Measurements from ENCODE around the gene EFCAB6.

Gene EFCAB6

GRCh38 chr22:43789452-43789851, 22.7 kb downstream of the EFCAB6 start:
- TF ChIP-seq CTCF (IDR thresholded peaks at IDR 0.05; ENCODE audit: low read depth, low read length) = no peak
- peak; percentile 47 for DNase-seq (ENCODE audit: low read depth, low spot score)
- H3K4me3 ChIP-seq (ENCODE audit: low read depth, low read length) = no peak overlapping the region
- in situ Hi-C loops (cut with HindIII; ENCODE audit: low sequenced_read_pairs) = no loop called here

GRCh38 chr22:43783777-43784176, 28.3 kb downstream of the EFCAB6 start:
- in situ Hi-C loops (cut with HindIII; ENCODE audit: low sequenced_read_pairs) = no loop called here
- no peak for DNase-seq (ENCODE audit: low read depth, low spot score)
- no peak for TF ChIP-seq CTCF (IDR thresholded peaks at IDR 0.05; ENCODE audit: low read depth, low read length)
- no peak overlapping the region for H3K4me3 ChIP-seq (ENCODE audit: low read depth, low read length)

GRCh38 chr22:43782448-43782847, 29.7 kb downstream of the EFCAB6 start:
- H3K4me3 ChIP-seq (ENCODE audit: low read depth, low read length) = no peak overlapping the region
- in situ Hi-C loops (cut with HindIII; ENCODE audit: low sequenced_read_pairs) = no loop called here
- TF ChIP-seq CTCF (IDR thresholded peaks at IDR 0.05; ENCODE audit: low read depth, low read length) = no peak
- no peak for DNase-seq (ENCODE audit: low read depth, low spot score)

GRCh38 chr22:43777286-43777685, 34.8 kb downstream of the EFCAB6 start:
- no peak for TF ChIP-seq CTCF (IDR thresholded peaks at IDR 0.05; ENCODE audit: low read depth, low read length)
- H3K4me3 ChIP-seq (ENCODE audit: low read depth, low read length) = no peak overlapping the region
- peak; percentile 21 for DNase-seq (ENCODE audit: low read depth, low spot score)
- in situ Hi-C loops (cut with HindIII; ENCODE audit: low sequenced_read_pairs) = no loop called here

- no peak for TF ChIP-seq CTCF (IDR thresholded peaks at IDR 0.05; ENCODE audit: low read depth, low read length)
- no peak for DNase-seq (ENCODE audit: low read depth, low spot score)
- in situ Hi-C loops (cut with HindIII; ENCODE audit: low sequenced_read_pairs) = no loop called here
- no peak overlapping the region for H3K4me3 ChIP-seq (ENCODE audit: low read depth, low read length)
These were observed 35.9 kb downstream of the EFCAB6 start for GRCh38 chr22:43776081-43776670.

- in situ Hi-C loops (cut with HindIII; ENCODE audit: low sequenced_read_pairs) = no loop called here
- no peak for TF ChIP-seq CTCF (IDR thresholded peaks at IDR 0.05; ENCODE audit: low read depth, low read length)
- H3K4me3 ChIP-seq (ENCODE audit: low read depth, low read length) = no peak overlapping the region
- DNase-seq (ENCODE audit: low read depth, low spot score) = no peak
These were observed 37.7 kb downstream of the EFCAB6 start for GRCh38 chr22:43774318-43774915.

Data from astrocyte of the spinal cord (primary cell).